K562 (cell line): Measurements from ENCODE around the gene SLC34A1.

Experiments used
- KLF16 ChIP-seq: IDR thresholded peaks from 2 replicates; pipeline ENCODE4 v1.6.1; 2016; ENCODE audit warnings: antibody characterized with exemption
- ZNF146 ChIP-seq: IDR thresholded peaks from one replicate; pipeline ENCODE4 v1.6.1; 2018; ENCODE audit warnings: missing compliant biosample characterization; ENCODE audit not compliant: unreplicated experiment

DNA sequence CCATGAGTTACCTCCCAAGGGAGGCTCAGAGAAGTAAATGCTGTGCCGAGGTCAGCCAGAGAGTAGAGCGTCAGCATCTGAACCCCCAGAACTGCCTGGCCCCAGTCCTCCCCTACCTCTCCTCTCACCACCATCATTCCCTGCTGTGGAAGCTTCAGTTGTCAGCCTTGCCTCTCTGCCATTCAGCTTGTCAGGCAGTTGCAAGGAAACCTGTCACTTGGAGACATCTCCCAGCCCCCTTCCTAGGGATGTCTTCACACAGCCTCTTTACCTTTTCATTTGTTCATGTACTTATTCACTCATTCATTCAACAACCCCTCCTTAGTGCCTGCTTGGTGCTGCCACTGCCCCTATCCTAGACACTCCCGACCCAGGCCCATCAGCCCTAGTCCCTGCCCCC lies 24.4 kb upstream of the SLC34A1 start:
- TF ChIP-seq ZNF146 (CRISPR knock-in tag), result no peak
- no peak for TF ChIP-seq KLF16
